GM18520 (cell line): ENCODE results near the gene STAT5B.
"Not testable (repeated sequence)": the region's sequence is repeated elsewhere in the genome, so short reads cannot be mapped to it uniquely, and the experiment has no call there.

ENCODE experiments used
- ATAC-seq: cut with Tn5 transposase; IDR thresholded peaks from one replicate; pipeline ENCODE4 v1.9.1; 2021; ENCODE audit not compliant: unreplicated experiment

The STAT5B gene

DNA sequence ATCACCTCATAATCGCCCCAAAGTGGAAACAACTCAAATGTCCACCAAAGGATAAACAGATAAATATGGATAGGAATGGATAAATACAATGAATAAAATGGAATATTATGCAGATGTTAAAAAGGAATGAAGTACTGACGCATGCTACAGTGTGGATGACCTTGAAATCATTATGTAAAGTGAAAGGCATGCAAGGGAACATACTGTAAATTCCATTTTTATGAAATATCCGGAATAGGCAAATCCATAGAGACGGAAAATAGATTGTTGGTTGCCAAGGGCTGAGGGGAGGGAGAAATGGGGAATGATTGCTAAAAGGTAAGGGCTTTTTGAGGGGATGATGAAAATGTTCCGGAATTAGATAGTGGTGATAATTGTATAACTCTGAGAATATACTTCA lies 36.0 kb downstream of the STAT5B start:
- no peak for ATAC-seq

DNA sequence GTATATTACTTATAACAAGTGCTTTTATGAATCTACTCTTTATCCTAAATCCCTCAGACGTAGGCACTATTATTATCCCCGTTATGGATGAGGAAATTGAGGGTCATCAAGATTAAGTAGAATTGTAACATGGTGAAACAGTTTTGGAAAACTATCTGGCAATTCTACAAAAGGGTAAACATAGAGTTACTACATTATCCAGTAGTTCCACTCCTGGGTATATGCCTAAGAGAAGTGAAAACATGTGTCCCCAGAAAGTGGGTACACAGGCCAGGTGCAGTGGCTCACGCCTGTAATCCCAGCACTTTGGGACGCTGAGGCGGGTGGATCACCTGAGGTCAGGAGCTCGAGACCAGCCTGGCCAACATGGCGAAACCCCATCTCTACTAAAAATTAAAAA lies 36.6 kb downstream of the STAT5B start:
- not testable (repeated sequence) for ATAC-seq

DNA sequence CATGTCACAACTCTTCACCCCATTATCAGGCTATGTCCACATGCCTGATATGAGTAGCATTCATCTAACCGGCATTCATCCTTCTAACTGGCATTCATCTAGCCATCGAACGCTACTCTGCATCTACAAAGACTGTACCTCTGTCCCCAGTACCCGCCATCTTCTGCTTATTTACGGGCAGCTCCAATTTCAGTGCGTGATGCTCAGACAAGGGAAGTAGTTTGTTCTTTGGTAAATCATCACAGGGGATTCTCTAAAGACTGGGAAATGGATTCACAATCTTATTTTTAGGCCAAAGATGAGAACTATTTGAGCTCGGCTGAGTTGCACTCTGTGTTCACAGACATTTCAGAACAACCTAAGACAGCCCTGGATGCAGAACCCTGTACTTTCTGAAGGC lies 39.4 kb downstream of the STAT5B start:
- ATAC-seq: no peak

DNA sequence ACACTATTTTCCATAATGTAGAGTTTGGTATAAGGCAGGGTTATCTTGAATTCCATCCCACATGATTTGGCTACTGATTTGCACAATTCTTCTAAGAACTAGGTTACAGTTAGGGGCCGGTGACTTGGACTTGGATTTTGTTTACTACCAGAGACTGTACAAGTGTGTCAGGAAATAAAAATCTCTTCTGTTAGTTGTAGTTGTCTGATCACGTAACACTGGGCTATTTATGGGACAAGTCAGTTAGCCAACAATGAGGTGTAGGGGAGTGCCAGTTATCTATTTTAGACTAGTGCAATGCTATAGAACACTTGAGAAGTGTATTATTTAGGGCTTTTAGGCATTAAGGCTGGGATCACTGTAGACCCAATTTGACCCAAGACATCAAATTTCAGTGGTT lies 42.2 kb downstream of the STAT5B start:
- ATAC-seq: no peak

DNA sequence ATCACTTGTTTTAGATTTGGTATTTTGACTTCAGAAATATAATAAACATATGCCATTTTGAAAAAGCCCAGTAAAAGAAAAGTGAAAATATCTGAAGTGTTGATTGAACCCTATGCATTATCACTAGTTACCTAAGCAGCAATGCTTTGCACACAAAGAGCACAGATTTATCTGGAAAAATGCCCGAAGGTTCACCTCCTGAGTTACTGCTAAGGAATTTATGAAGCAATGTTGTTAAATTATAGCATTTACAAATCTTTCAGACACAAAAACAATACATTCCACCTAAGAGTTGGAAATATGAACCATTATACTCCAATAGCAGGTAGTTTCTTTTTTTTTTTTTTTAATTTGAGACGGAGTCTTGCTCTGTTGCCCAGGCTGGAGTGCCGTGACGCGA lies 43.0 kb downstream of the STAT5B start:
- no peak for ATAC-seq

DNA sequence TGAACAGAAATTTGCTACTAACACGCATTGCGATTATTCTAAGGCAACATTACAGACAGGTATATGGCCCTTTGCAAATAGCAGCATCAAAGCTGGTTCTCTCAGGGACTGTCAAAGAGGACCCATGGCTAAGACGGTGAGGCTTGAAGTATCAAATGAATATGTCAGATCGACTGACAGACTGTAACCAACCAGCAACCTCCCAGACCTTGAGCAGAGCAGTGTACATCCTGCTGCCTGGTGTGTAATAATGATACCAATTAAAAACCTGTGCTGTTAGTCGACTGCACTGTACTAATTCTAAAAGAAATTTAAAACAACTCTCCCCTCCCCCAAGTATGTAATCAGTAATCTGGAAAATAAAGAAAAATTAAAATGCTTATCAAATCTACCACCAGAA lies 46.0 kb downstream of the STAT5B start:
- no peak for ATAC-seq

DNA sequence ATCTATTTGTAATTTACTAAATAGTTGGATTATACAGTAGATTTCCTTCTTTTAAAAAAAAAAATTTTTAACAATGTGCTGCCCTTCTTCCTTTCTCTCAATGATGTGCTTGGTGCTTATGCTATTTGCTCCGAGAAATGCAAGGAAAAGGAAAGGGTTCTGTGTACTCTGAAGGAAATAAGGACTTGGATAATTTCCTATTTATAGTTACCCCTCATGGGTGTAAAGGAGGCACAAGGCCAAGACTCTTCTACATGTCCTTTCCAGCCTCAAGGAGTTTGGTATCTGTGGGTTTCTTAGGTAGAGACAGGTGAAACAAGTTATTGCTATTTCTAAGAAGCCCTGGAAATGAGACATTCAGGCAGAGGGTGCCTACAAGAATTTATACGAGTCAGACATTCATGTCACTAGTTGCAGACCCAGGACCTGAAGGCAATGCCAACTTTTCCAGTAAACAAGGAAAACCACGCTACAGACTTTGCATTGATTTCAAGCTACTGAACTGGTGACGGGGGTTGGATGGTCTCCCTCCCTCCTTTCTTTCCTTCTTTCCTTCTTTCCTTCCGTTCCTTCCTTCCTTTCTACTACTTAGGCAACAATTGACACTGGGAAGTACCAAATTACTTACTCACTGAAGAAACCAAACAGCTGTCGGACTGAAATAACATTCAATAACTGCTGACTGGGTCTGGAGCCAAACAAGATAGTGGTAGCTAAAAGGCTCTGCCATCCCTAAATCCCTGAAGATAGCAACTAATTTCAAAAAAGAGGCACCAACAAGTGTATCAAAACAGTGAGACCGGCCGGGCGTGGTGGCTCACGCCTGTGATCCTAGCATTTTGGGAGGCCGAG lies 48.1 kb downstream of the STAT5B start:
- ATAC-seq: no peak

DNA sequence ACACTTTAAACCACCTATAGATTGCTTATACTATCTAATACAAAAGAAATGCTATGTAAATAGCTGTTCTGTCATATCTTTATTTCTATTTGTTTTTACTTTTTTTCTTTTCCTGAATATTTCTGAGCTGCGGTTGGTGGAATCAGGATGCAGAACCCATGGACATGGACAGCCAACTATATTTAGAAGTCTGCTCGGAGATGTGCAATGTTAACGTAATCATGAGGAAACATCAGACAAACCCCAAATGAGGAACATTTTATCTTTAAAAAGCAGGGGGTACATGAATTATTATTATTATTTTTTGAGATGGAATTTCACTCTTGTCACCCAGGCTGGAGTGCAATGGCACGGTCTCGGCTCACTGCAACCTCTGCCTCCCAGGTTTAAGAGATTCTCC lies 50.5 kb downstream of the STAT5B start:
- ATAC-seq: no peak

DNA sequence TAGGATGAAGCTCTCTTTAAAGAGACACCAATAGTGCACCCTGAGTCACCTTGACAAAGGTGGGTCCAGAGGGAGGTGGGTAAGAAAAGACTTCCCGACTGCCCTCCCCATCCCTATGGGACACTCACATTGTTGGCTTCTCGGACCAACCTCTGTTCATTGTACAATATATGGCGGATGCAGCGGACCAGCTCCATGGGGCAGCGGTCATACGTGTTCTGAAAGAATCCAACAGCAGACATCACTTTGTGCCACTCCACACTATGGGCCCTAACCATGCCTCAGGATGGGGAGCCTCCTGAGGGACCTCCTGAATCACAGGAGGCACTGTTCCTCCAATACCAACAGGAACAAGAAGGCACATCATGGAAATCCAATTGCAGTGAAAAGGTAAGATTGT lies 51.5 kb downstream of the STAT5B start:
- no peak for ATAC-seq

DNA sequence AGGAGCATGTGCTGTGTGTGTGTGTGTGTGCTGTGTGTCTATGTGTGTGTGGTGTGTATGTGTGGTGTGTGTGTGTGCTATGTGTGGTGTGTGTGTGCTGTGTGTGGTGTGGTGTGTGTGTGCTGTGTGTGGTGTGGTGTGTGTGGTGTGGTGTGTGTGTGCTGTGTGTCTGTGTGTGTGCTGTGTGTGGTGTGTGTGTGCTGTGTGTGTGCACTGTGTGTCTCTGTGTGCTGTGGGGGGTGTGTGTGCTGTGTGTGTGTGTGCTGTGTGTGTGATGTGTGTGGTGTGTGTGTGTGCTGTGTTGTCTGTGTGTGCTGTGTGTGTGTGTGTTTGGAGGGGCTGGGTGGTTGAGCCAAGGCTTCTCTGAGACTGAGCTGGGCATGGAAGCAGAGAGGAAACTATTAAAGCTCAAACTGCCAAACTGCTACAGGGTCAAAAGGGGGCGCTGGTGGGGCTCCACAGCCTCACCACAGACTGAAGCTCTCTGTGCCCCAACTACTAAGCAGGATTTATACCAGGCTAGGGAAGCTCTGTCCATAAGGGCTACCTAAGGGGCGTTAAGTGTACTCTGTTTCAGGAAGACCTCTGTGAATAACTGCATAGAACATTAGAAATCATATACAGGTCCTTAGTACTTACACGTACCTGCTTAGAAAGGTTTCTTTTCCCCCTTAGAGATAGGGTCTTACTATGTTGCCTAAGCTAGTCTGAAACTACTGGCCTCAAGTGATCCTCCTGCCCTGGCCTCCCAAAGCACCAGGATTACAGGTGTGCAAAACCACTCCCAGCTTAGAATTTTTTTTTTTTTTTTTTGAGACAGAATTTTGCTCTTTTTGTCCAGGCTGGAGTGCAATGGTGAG lies 54.1 kb downstream of the STAT5B start:
- ATAC-seq: no peak

DNA sequence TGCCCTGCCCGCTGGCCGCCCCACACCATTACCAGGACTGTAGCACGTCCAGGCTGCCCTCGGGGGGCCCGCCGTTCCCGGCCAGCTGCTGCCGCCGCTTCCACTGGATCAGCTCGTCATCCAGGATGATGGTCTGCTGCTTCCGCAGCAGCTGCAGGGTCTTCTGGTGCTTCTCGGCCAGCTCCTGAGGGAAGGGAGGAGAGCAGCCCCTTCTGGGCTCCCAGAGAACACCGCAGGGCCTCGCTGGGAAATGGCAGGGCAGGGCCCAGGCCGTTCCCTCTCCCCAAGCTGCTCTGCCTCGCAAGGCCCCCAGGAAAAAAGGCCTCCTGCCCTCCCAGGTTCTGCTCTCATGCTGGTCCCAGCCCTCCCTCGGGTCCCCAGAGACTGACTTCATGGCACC lies 56.9 kb downstream of the STAT5B start:
- not testable (repeated sequence) for ATAC-seq

DNA sequence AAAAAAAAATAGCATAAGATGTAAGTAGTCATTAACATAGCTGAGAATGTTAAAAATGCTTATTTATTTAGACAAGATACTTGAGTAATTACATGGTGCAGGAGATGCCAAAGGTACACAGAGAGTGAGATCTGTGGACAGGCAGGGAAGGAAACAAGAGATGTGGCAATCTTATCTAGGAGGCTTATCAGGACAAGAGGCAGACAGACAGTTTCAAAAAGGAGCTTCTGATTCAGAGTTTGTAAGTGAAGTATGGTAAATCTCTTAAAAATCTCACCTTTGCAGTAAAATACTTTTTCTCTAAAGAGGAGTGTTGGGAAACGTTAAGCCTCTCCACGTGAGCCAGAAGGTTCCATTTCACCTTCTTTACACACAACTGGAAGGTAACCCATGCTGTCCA lies 62.0 kb downstream of the STAT5B start:
- no peak for ATAC-seq

DNA sequence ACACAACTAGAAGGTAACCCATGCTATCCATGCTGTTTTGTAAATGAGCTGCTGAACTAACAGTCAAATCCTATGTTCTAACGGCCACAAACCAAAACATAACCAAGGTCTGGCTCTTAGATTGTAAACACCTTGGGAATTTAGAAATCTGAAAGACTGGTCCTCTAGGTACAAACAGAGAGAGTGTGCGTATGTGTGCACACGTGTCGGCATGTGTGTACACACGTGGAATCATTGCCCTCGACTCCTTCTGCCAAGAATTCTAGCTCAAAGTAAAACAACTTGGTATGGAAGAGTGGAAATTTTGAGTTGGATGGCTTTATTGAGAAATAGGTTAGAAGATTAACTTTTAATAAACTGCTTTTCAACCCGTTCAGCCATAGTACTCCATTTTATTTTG lies 63.8 kb downstream of the STAT5B start:
- no peak for ATAC-seq

DNA sequence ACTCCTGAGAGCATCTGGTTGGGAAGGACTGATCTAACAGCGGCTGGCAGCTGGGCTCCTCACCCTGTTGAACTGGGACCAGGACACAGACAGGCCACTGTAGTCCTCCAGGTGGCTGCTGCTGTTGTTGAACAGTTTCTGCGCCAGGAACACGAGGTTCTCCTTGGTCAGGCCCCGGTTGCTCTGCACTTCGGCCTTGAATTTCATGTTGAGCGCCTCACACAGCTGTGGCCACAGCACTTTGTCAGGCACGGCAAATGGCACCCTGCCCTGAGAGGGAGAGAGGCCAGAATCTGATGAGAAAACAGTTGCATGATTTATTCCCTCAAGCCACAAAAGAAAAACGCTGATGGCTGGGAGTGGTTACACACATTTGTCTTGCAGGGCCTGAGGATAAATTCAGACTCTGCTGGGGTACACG lies 64.3 kb downstream of the STAT5B start:
- ATAC-seq: not testable (repeated sequence)

DNA sequence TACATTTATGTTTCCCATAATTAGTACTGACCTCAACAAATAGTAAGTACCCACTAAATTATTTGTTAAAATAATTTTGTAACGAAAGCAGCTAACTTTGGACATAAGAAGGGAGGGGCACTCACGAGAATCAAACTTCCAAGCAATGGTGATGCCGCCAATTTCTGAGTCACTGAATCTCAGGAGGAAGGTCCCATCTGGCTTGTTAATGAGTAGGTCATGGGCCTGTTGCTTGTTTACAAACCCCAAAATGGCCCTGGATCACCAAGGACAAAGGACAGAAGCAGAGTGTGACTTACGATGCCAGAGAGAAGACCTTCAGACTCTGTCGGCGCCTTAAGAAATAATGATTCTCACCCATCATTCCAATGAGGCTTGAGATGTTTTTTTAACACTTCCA lies 66.1 kb downstream of the STAT5B start:
- no peak for ATAC-seq

DNA sequence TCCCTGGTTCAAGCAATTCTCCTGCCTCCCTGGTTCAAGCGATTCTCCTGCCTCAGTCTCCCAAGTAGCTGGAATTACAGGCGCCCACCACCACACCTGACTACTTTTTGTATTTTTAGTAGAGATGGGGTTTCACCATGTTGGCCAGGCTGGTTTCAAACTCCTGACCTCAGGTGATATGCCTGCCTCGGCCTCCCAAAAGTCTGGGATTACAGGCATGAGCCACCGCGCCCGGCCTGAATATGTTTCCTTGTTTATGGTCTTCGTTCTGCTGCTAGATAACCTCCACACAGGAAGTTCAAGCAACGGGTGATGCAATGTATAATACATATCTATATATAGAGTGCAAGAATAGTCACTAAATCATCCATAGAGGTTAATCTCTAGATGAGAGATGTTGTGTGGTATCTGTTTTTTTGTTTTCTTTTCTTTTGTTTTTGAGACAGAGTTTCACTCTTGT lies 70.0 kb downstream of the STAT5B start:
- ATAC-seq: not testable (repeated sequence)

DNA sequence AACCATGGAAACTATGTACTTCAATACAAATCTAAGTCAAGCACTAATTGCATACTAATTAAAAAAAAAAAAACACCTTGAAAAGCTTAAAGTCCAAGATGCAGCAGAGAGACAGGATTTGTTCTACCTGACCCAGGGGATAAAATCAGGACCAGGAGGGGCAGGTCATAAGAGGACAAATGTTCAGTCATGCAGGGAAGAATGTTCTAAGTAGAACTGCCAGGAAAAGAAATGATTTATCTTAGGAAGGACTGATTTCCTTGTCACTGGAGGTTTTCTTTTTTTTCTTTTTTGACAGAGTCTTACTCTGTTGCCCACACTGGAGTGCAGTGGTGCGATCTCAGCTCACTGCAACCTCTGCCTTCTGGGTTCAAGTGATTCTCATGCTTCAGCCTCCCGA lies 72.8 kb downstream of the STAT5B start:
- ATAC-seq: no peak

DNA sequence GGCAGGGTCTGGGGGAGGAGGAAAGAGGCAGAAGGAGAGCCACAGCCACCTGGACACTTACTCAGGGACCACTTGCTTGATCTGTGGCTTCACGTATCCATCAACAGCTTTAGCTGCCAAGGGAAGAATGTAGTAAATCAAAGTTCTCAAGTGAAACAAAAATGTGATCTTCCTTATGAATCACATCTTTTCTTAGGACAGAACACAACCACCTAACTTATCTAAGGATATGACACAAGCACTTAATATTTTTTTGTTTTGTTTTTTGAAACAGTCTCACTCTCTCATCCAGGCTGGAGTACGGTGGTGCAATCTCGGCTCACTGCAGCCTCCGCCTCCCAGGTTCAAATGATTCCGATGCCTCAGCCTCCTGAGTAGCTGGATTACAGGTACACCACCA lies 73.5 kb downstream of the STAT5B start:
- ATAC-seq: no peak

DNA sequence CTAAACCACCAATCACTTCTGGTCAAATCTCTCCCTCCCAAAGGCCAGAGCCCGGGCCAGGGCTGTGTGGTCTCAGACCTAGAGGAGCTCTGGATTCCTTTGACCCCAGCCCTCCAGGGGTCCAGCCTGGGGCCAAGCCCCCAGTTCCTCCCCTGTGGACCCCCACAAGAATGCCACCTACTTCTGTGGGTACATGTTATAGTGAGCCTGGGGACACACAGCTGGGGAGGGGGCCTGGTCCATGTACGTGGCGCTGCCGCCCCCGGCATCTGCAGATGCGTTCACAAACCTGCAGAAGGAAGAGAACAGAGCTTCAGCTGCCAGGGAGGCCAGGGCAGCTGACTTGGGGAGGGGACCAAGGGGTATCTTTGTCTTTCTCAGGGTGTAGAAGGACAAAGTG lies 74.0 kb downstream of the STAT5B start:
- ATAC-seq: no peak

DNA sequence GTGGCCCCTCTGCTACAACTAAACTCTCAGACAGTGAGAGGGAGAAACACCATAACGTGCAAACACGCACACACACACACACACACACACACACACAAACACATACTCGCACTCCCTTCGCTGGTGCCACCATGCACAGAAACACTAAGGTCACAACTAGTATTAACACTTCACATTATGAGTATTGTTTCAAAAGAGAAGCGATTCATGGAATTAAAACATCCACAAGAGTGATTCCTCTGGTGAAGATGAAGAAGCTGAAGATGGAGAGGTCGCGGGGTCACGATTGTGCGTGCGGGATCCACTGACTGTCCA lies 74.8 kb downstream of the STAT5B start:
- ATAC-seq: no peak

DNA sequence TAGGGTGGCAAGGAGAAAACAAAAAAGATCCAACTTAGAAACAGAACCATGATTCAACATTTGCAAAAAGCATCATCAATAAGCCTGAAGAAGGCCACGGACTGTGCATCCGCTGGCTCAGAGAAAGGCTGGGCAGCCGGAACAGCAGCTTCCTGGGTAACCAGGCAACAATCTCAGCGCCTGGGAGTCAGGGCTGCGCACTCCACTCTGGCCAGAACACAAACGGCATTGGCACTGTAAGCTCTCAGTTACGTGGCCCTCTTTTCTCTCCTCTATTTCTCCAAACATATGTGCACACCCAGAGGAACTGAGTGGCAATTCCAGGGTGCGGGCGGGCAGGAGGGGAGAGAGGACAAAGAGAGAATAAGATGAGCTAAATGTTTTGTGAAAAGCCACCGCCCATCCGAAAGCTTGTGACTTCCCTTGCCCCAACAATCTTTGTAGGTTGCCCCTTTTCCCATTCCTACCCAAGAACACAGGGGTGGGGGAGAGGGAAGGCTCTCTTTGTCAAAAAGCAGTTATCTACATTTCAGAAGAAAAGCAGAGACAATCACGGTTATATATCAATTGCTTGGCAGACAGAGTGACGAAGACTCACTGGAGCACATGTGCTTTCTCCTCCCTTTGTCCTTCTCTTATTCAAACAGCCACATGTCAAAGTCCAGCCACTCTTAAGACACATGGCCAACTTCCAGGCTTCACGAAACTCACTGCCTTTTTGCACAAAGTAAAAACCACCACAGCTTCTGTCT lies 75.3 kb downstream of the STAT5B start:
- no peak for ATAC-seq
